Activated B cell treated with CpG ODN at 0.5 μM for 24 hours (primary cell): ENCODE measurements around the gene SLC11A2. TPM values are rescaled to one million over a fixed set of nuclear protein-coding genes. Genes with fewer than 3 reads are reported as not detected.
A peak's percentile ranks its signal among the peaks of the same experiment; 100 is the strongest.

ENCODE experiments used
- ATAC-seq: fragments of 200-7000 bp; cut with Tn5 transposase; one replicate; pipeline ENCODE4 v1.10.0; 2021; ENCODE audit warnings: low read depth, mild to moderate bottlenecking, moderate library complexity
- CTCF ChIA-PET: fragments of 350-600 bp; sonication (Branson Sonifier 250); formaldehyde crosslinking; loops from one replicate; lab custom pipeline; 2021; ENCODE audit warnings: antibody characterized with exemption; lab: Charles Lee
- POLR2A ChIA-PET: fragments of 350-600 bp; sonication (Branson Sonifier 250); formaldehyde crosslinking; loops from one replicate; lab custom pipeline; 2021; ENCODE audit warnings: antibody characterized with exemption; lab: Charles Lee
- DNase-seq: peaks from one replicate; pipeline ENCODE4 v3.0.0; 2022
- H3K27ac Mint-ChIP-seq: one replicate; pipeline ENCODE4 v1.8.0; 2020; ENCODE audit warnings: mixed read lengths
- H3K27me3 Mint-ChIP-seq: one replicate; pipeline ENCODE4 v1.8.0; 2021; ENCODE audit warnings: mixed read lengths
- H3K36me3 Mint-ChIP-seq: one replicate; pipeline ENCODE4 v1.8.0; 2021; ENCODE audit warnings: low read depth, mixed read lengths
- H3K4me1 Mint-ChIP-seq: one replicate; pipeline ENCODE4 v1.8.0; 2021; ENCODE audit warnings: mixed read lengths
- H3K4me3 Mint-ChIP-seq: one replicate; pipeline ENCODE4 v1.8.0; 2020; ENCODE audit warnings: mild to moderate bottlenecking, mixed read lengths
- H3K9me3 Mint-ChIP-seq: one replicate; pipeline ENCODE4 v1.8.0; 2020; ENCODE audit warnings: mixed read lengths
- CTCF ChIP-seq: fragments of 200-600 bp; IDR thresholded peaks from one replicate; pipeline ENCODE4 v1.8.0; 2022; ENCODE audit warnings: antibody characterized with exemption, mild to moderate bottlenecking
- intact Hi-C: fragments of 100-400 bp; cut with micrococcal nuclease; formaldehyde crosslinking; loops from one replicate; pipeline ENCODE4 v1.15.1; 2024
- total RNA-seq: library from RNA; stranded (reverse); gene quantifications from 2 replicates; pipeline ENCODE4 v1.2.3, GENCODE V29; 2022

SLC11A2 gene
- total RNA-seq, 1 donor from 2014 or later = 44.6 TPM

GRCh38 chr12:51047655-51048540 lies 21.7 kb upstream of the SLC11A2 start, which contains the start of gene LETMD1:
Gene LETMD1, plus strand, starts transcription at chr12:51048327. Its CDS starts 30 bp downstream, at chr12:51048357.
- intact Hi-C loops = loop anchor here (1.0 to 5.0 kb wide), 11 partner anchors 22 to 936 kb away; partner anchors contain the start of genes ATF1, COX14, CSRNP2 and DAZAP2
- Mint-ChIP-seq H3K27ac (peak within 1 kb of the TSS; percentile 87), H3K4me3 (peak within 1 kb of the TSS; percentile 92), H3K36me3 (peaks cover 22% of the 10 kb centered on the region), H3K27me3 (no peaks in the 10 kb centered on the region), H3K4me1 (peaks cover 30% of the 10 kb centered on the region), H3K9me3 (no peaks in the 10 kb centered on the region)
- peak; percentile 64 for TF ChIP-seq CTCF
- ATAC-seq (peak; percentile 96), DNase-seq (peak; percentile 81)
- POLR2A ChIA-PET = interaction anchor here (0.6 to 1.6 kb wide), 6 partner anchors 21 to 170 kb away, joined by 3 to 11 read pairs (median 4); partner anchors contain the start of genes CSRNP2, POU6F1 and SLC11A2
- CTCF ChIA-PET = interaction anchor here (0.9 to 2.6 kb wide), 5 partner anchors 13 to 302 kb away, joined by 3 to 11 read pairs (median 3); partner anchors contain the start of gene SLC11A2

- no peak for DNase-seq
Observed at GRCh38 chr12:51036279-51036678, 10.1 kb upstream of the SLC11A2 start.

GRCh38 chr12:51033457-51034089 lies 7.4 kb upstream of the SLC11A2 start:
- ChIA-PET CTCF (interaction anchor here (1.2 kb wide), 1 partner anchor 208 kb away, joined by 5 read pairs; no protein-coding TSS in a partner anchor), POLR2A (no interaction called here)
- Mint-ChIP-seq H3K27me3 (no peaks in the 10 kb centered on the region), H3K9me3 (no peaks in the 10 kb centered on the region), H3K4me3 (no peak overlapping the region), H3K36me3 (no peaks in the 10 kb centered on the region), H3K4me1 (no peaks in the 10 kb centered on the region), H3K27ac (no peak overlapping the region)
- no peak for TF ChIP-seq CTCF
- ATAC-seq = no peak
- DNase-seq = no peak
- intact Hi-C loops = no loop called here

More at GRCh38 chr12:51036279-51036678, 10.1 kb upstream of the SLC11A2 start:
- H3K9me3 Mint-ChIP-seq = no peaks in the 10 kb centered on the region
- H3K27ac Mint-ChIP-seq = no peak overlapping the region
- ATAC-seq = no peak
- no peak overlapping the region for H3K4me3 Mint-ChIP-seq
- ChIA-PET CTCF (no interaction called here), POLR2A (no interaction called here)
- TF ChIP-seq CTCF = no peak
- intact Hi-C loops = no loop called here
- H3K27me3 Mint-ChIP-seq = no peaks in the 10 kb centered on the region
- H3K4me1 Mint-ChIP-seq = no peaks in the 10 kb centered on the region
- H3K36me3 Mint-ChIP-seq = no peaks in the 10 kb centered on the region

- Mint-ChIP-seq H3K9me3 (no peaks in the 10 kb centered on the region), H3K4me1 (peaks cover under 1% of the 10 kb centered on the region), H3K36me3 (no peaks in the 10 kb centered on the region), H3K4me3 (no peak overlapping the region), H3K27me3 (no peaks in the 10 kb centered on the region), H3K27ac (no peak overlapping the region)
- ChIA-PET POLR2A (interaction anchor here (0.7 kb wide), 1 partner anchor 432 kb away, joined by 5 read pairs; no protein-coding TSS in a partner anchor), CTCF (interaction anchor here (1.2 kb wide), 1 partner anchor 207 kb away, joined by 5 read pairs; no protein-coding TSS in a partner anchor)
- ATAC-seq = no peak
- no peak for DNase-seq
- intact Hi-C loops = no loop called here
- no peak for TF ChIP-seq CTCF
Observed at GRCh38 chr12:51033048-51033447, 6.9 kb upstream of the SLC11A2 start.
